Stomach (tissue), 9 donors: Measurements from ENCODE around the gene ASIC4. TPM values are rescaled to one million over a fixed set of nuclear protein-coding genes. Genes with fewer than 3 reads are reported as not detected.
A peak's percentile ranks its signal among the peaks of the same experiment; 100 is the strongest.

ENCODE experiments used
- DNase-seq, 2 donors: peaks; one replicate each; pipeline versions ENCODE4 v3.0.0 to v3.0.0-alpha.2; 2013 to 2019
- H3K27ac ChIP-seq, 5 donors: fragments of 200-600 bp in 4 of 5; sonication (generic) in 4 of 5; one replicate each; pipeline ENCODE4 v1.5.1; 2013 to 2019; ENCODE audit warnings: mild to moderate bottlenecking in 1 of 5, moderate library complexity in 1 of 5
- H3K27me3 ChIP-seq, 3 donors: fragments of 200-600 bp; sonication (generic); one replicate each; pipeline ENCODE4 v1.5.1; 2017 to 2019; ENCODE audit warnings: mixed run types in 1 of 3
- H3K36me3 ChIP-seq, 4 donors: fragments of 200-600 bp; sonication (generic); 1 replicate in 3 of 4; 2 replicates in 1 of 4; pipeline ENCODE4 v1.5.1; 2016 to 2019
- H3K4me1 ChIP-seq, 4 donors: fragments of 200-600 bp; sonication (generic); one replicate each; pipeline ENCODE4 v1.5.1; 2016 to 2019
- H3K4me3 ChIP-seq, 4 donors: fragments of 200-600 bp; sonication (generic) in 3 of 4; one replicate each; pipeline ENCODE4 v1.5.1; 2016 to 2019; ENCODE audit warnings: mild to moderate bottlenecking in 1 of 4
- H3K9me3 ChIP-seq, 4 donors: fragments of 200-600 bp; sonication (generic); one replicate each; pipeline ENCODE4 v1.5.1; 2016 to 2019
- CTCF ChIP-seq, 7 experiments: fragments of 450-650 bp in 4 of 7; fragments of 200-600 bp in 3 of 7; sonication (generic) in 3 of 7; IDR thresholded peaks; one replicate each; pipeline ENCODE4 v1.5.1; 2016 to 2019; ENCODE audit warnings: antibody characterized with exemption in 7 of 7, control low read depth in 2 of 7, mild to moderate bottlenecking in 1 of 7
- EP300 ChIP-seq: sonication (generic); formaldehyde crosslinking; IDR thresholded peaks from one replicate; pipeline ENCODE4 v1.6.1; 2017; ENCODE audit warnings: antibody characterized with exemption
- POLR2A ChIP-seq, 4 donors: fragments of 450-650 bp; IDR thresholded peaks; one replicate each; pipeline ENCODE4 v1.6.1; 2016; ENCODE audit warnings: antibody characterized with exemption in 4 of 4, control low read depth in 2 of 4, mild to moderate bottlenecking in 1 of 4, moderate library complexity in 1 of 4
- POLR2AphosphoS5 ChIP-seq, 3 donors: sonication (generic); formaldehyde crosslinking; IDR thresholded peaks; one replicate each; pipeline ENCODE4 v1.6.1; 2016; ENCODE audit warnings: antibody characterized with exemption in 3 of 3
- WGBS, 5 donors: extraction: QIAGEN DNeasy Blood & Tissue Kit in 3 of 5; methylation state at CpG; one replicate each; pipeline versions ENCODE4 v1.1.5 to v1.1.7; 2013 to 2018; 5-methylcytosine and 5-hydroxymethylcytosine counted together
- intact Hi-C: fragments of 100-400 bp; cut with DNase I; formaldehyde crosslinking; loops from one replicate; pipeline ENCODE4 v1.15.1; 2023; ENCODE audit warnings: low total_unique reads
- polyA plus RNA-seq, 3 donors: library from polyadenylated mRNA; stranded (reverse); fragments of 200-250 nt; gene quantifications; one replicate each; pipeline ENCODE4 v1.2.3, GENCODE V29; 2013
- total RNA-seq, 5 donors: library from RNA; depleted of rRNA; stranded (reverse); fragments of >200 nt; gene quantifications; one replicate each; pipeline versions ENCODE4 v1.1.0 to v1.2.3, GENCODE V29; 2014 to 2016
- donor health status: healthy with polysubstance abuse.
- donor health status: Bipolar disorder and iron deficiency.
- donor health status: healthy.

The ASIC4 gene
- total and polyA plus RNA-seq, 8 donors, result 2.0 to 11.0 TPM; not detected in 6

GRCh38 chr2:219541611-219542180 is 27.4 kb downstream of the ASIC4 start:
- peak overlapping the region; percentile 74 to 88 (median 82) for H3K4me3 ChIP-seq
- peaks cover 26 to 57% (median 46%) of the 10 kb centered on the region in 4 donors for H3K4me1 ChIP-seq
- no peaks in the 10 kb centered on the region for H3K9me3 ChIP-seq
- peaks cover 19 to 34% (median 30%) of the 10 kb centered on the region in 4 donors for H3K36me3 ChIP-seq
- TF ChIP-seq POLR2AphosphoS5 (IDR thresholded peaks at IDR 0.05) (peak in 2 of 3 donors; percentile 34 to 78), CTCF (IDR thresholded peaks at IDR 0.05) (peak in 6 of 7 experiments; percentile 53 to 97 (median 90)), EP300 (no peak)
- peak overlapping the region; percentile 44 to 97 (median 95) for H3K27ac ChIP-seq
- intact Hi-C loops, result loop anchor here (5.0 kb wide), 1 partner anchor 101 kb away; no protein-coding TSS in a partner anchor
- 0 to 16% (median 11%) methylated on average over 4 to 48 of the region's 48 CpGs for WGBS, 5 donors
- DNase-seq, result peak; percentile 94 to 96
- peaks cover 0 to 22% (median 0%) of the 10 kb centered on the region in 3 donors for H3K27me3 ChIP-seq

- no peak for DNase-seq
- 0 to 1% (median 0%) methylated on average over 30 to 66 of the region's 66 CpGs for WGBS, 5 donors
- Histone ChIP-seq H3K9me3 (no peaks in the 10 kb centered on the region), H3K27me3 (peaks cover 0 to 26% (median 0%) of the 10 kb centered on the region in 3 donors), H3K4me3 (peak overlapping the region; percentile 74 to 88 (median 82)), H3K36me3 (peaks cover 19 to 34% (median 30%) of the 10 kb centered on the region in 4 donors), H3K27ac (peak overlapping the region; percentile 94 to 97 (median 96)), H3K4me1 (peaks cover 26 to 48% (median 42%) of the 10 kb centered on the region in 4 donors)
- TF ChIP-seq EP300 (no peak), POLR2A (IDR thresholded peaks at IDR 0.05) (no peak), CTCF (IDR thresholded peaks at IDR 0.05) (no peak), POLR2AphosphoS5 (IDR thresholded peaks at IDR 0.05) (no peak)
- intact Hi-C loops, result loop anchor here (5.0 kb wide), 1 partner anchor 99 kb away; no protein-coding TSS in a partner anchor
Observed at GRCh38 chr2:219542931-219543595, 28.8 kb downstream of the ASIC4 start.

- H3K9me3 ChIP-seq, result no peaks in the 10 kb centered on the region
- TF ChIP-seq POLR2AphosphoS5 (IDR thresholded peaks at IDR 0.05) (peak; percentile 41 to 85 (median 78)), EP300 (no peak), POLR2A (IDR thresholded peaks at IDR 0.05) (peak in 1 of 4 donors; percentile 32), CTCF (IDR thresholded peaks at IDR 0.05) (no peak)
- H3K27ac ChIP-seq, result peak within 1 kb of the TSS; percentile 94 to 97 (median 96)
- DNase-seq, result peak; percentile 99
- H3K4me1 ChIP-seq, result peaks cover 26 to 41% (median 36%) of the 10 kb centered on the region in 4 donors
- H3K27me3 ChIP-seq, result peaks cover 0 to 26% (median 0%) of the 10 kb centered on the region in 3 donors
- peak within 1 kb of the TSS; percentile 74 to 88 (median 82) for H3K4me3 ChIP-seq
- WGBS, 5 donors, result 0 to 5% (median 1%) methylated on average over 16 to 75 of the region's 75 CpGs
- peaks cover 19 to 28% (median 25%) of the 10 kb centered on the region in 4 donors for H3K36me3 ChIP-seq
- intact Hi-C loops, result loop anchor here (5.0 kb wide), 1 partner anchor 99 kb away; no protein-coding TSS in a partner anchor
Observed at GRCh38 chr2:219543596-219544358, 29.5 kb downstream of the ASIC4 start, which contains the start of the genes CHPF and TMEM198. TSS of gene CHPF (minus strand) at chr2:219543809. CDS start at chr2:219543538, 271 bp downstream. TSS of gene TMEM198 (plus strand) at chr2:219544028. CDS start at chr2:219544728, 700 bp downstream.
